H1 (cell line): ENCODE data around the gene PRCD. TPM values are rescaled to one million over a fixed set of nuclear protein-coding genes. Genes with fewer than 3 reads are reported as not detected.
A peak's percentile ranks its signal among the peaks of the same experiment; 100 is the strongest.

Experiments
- CTCF ChIA-PET: fragments of 300-600 bp; sonication (Branson Sonifier 250); formaldehyde crosslinking; loops from one replicate; lab custom pipeline; 2021; ENCODE audit not compliant: partially characterized antibody; lab: Charles Lee
- POLR2A ChIA-PET: fragments of 300-600 bp; sonication (Branson Sonifier 250); formaldehyde crosslinking; loops from one replicate; lab custom pipeline; 2021; ENCODE audit warnings: inconsistent platforms; ENCODE audit not compliant: partially characterized antibody; lab: Charles Lee
- DNase-seq, 2 experiments: peaks; one replicate each; pipeline versions ENCODE4 v3.0.0 to v3.0.0-alpha.2; 2010 to 2022; ENCODE audit warnings: low spot score in 2 of 2, low read depth in 1 of 2, mixed read lengths in 1 of 2
- FAIRE-seq: peaks from 2 replicates; lab custom pipeline; 2011; peaks lifted over from hg19 to GRCh38; lab: Jason Lieb, UNC
- H2AFZ ChIP-seq: 2 replicates; pipeline ENCODE4 v1.8.1; 2012; ENCODE audit warnings: low read length, inconsistent platforms
- H2AK5ac ChIP-seq: 2 replicates; pipeline ENCODE4 v1.6.1; 2013; ENCODE audit warnings: low read depth, low read length
- H2BK120ac ChIP-seq: replicated peaks from 2 replicates; pipeline ENCODE3; 2013; ENCODE audit warnings: low read depth, low read length, inconsistent platforms
- H2BK12ac ChIP-seq: 2 replicates; pipeline ENCODE4 v1.6.1; 2013; ENCODE audit warnings: low read depth, low read length
- H2BK15ac ChIP-seq: 2 replicates; pipeline ENCODE4 v1.6.1; 2013; ENCODE audit warnings: low read length
- H2BK20ac ChIP-seq: 2 replicates; pipeline ENCODE4 v1.6.1; 2013; ENCODE audit warnings: low read length
- H2BK5ac ChIP-seq: 2 replicates; pipeline ENCODE4 v1.6.1; 2013; ENCODE audit warnings: low read depth, low read length
- H3K14ac ChIP-seq: 2 replicates; pipeline ENCODE4 v1.6.1; 2013; ENCODE audit warnings: inconsistent platforms; ENCODE audit not compliant: insufficient read length
- H3K18ac ChIP-seq: 2 replicates; pipeline ENCODE4 v1.6.1; 2013; ENCODE audit warnings: low read length; ENCODE audit errors: extremely low read depth
- H3K23ac ChIP-seq: 2 replicates; pipeline ENCODE4 v1.6.1; 2013; ENCODE audit warnings: inconsistent platforms; ENCODE audit not compliant: insufficient read length
- H3K23me2 ChIP-seq: 2 replicates; pipeline ENCODE4 v1.6.1; 2013; ENCODE audit warnings: low read depth, low read length
- H3K27ac ChIP-seq: 2 replicates; pipeline ENCODE4 v1.6.1; 2011; ENCODE audit warnings: low read depth, low read length, inconsistent platforms
- H3K27me3 ChIP-seq, 4 experiments: replicated peaks in 1 of 4; 1 replicate in 1 of 4; 2 replicates in 3 of 4; pipeline versions ENCODE4 v1.6.1 to v1.8.1; 2011 to 2013; ENCODE audit warnings: low read length in 3 of 4, mild to moderate bottlenecking in 3 of 4, inconsistent platforms in 2 of 4, mixed read lengths in 2 of 4, moderate library complexity in 1 of 4; ENCODE audit not compliant: control insufficient read depth in 3 of 4, insufficient read depth in 3 of 4; ENCODE audit errors: extremely low read depth in 1 of 4
- H3K36me3 ChIP-seq, 4 experiments: 2 replicates each; pipeline versions ENCODE4 v1.6.1 to v1.8.1; 2011 to 2013; ENCODE audit warnings: mild to moderate bottlenecking in 4 of 4, low read length in 3 of 4, moderate library complexity in 2 of 4, control low read depth in 1 of 4, inconsistent platforms in 1 of 4; ENCODE audit not compliant: insufficient read depth in 4 of 4, control insufficient read depth in 2 of 4
- H3K4ac ChIP-seq: replicated peaks from 2 replicates; pipeline ENCODE3; 2013; ENCODE audit warnings: low read length, low read depth, mixed read lengths, inconsistent platforms; ENCODE audit not compliant: insufficient read length
- H3K4me1 ChIP-seq, 4 experiments: replicated peaks in 1 of 4; 1 replicate in 1 of 4; 2 replicates in 3 of 4; pipeline versions ENCODE4 v1.6.1 to v1.8.1; 2011 to 2013; ENCODE audit warnings: low read length in 3 of 4, inconsistent platforms in 2 of 4, mixed read lengths in 1 of 4; ENCODE audit not compliant: insufficient read depth in 4 of 4, control insufficient read depth in 3 of 4
- H3K4me2 ChIP-seq, 2 experiments: 2 replicates each; pipeline versions ENCODE4 v1.6.1 to v1.8.1; 2011 to 2013; ENCODE audit warnings: low read depth in 2 of 2, low read length in 2 of 2, control low read depth in 1 of 2, inconsistent platforms in 1 of 2, mild to moderate bottlenecking in 1 of 2; ENCODE audit not compliant: insufficient read depth in 1 of 2
- H3K4me3 ChIP-seq, 4 experiments: fragments of 200-600, 300-600 bp in 1 of 4; sonication (generic), shearing (Covaris generic), sonication (Bioruptor Twin) in 1 of 4; 2 replicates each; pipeline versions ENCODE4 v1.5.1 to v1.8.1; 2011 to 2016; ENCODE audit warnings: low read length in 4 of 4, low read depth in 3 of 4, control low read depth in 2 of 4, inconsistent platforms in 2 of 4, mild to moderate bottlenecking in 2 of 4, mixed read lengths in 1 of 4, moderate library complexity in 1 of 4; ENCODE audit not compliant: insufficient read depth in 2 of 4; ENCODE audit errors: extremely low read depth in 1 of 4
- H3K56ac ChIP-seq: replicated peaks from 2 replicates; pipeline ENCODE3; 2013; ENCODE audit warnings: low read depth, mild to moderate bottlenecking, mixed read lengths, low read length, inconsistent platforms; ENCODE audit not compliant: insufficient read length
- H3K79me1 ChIP-seq: 2 replicates; pipeline ENCODE4 v1.6.1; 2013; ENCODE audit warnings: low read depth, low read length, control low read depth
- H3K79me2 ChIP-seq, 2 experiments: 2 replicates each; pipeline versions ENCODE4 v1.6.1 to v1.8.1; 2012 to 2013; ENCODE audit warnings: low read length in 2 of 2, mild to moderate bottlenecking in 2 of 2, inconsistent platforms in 1 of 2; ENCODE audit not compliant: insufficient read depth in 2 of 2, control insufficient read depth in 1 of 2
- H3K9ac ChIP-seq, 4 experiments: replicated peaks in 1 of 4; 1 replicate in 1 of 4; 2 replicates in 3 of 4; pipeline versions ENCODE4 v1.6.1 to v1.8.1; 2011 to 2013; ENCODE audit warnings: low read depth in 3 of 4, low read length in 3 of 4, control low read depth in 2 of 4, mild to moderate bottlenecking in 2 of 4, moderate library complexity in 2 of 4, inconsistent platforms in 1 of 4; ENCODE audit errors: extremely low read depth in 1 of 4
- H3K9me3 ChIP-seq, 2 experiments: 2 replicates each; pipeline versions ENCODE4 v1.6.1 to v1.8.1; 2012 to 2013; ENCODE audit warnings: mild to moderate bottlenecking in 2 of 2, moderate library complexity in 2 of 2, control low read depth in 1 of 2, inconsistent platforms in 1 of 2, low read depth in 1 of 2, low read length in 1 of 2, mixed read lengths in 1 of 2; ENCODE audit not compliant: insufficient read depth in 2 of 2
- H4K20me1 ChIP-seq, 2 experiments: replicated peaks in 1 of 2; 2 replicates each; pipeline versions ENCODE3 to v1.8.1; 2011 to 2013; ENCODE audit warnings: inconsistent platforms in 2 of 2, low read length in 2 of 2, mild to moderate bottlenecking in 1 of 2; ENCODE audit not compliant: insufficient read depth in 2 of 2, control insufficient read depth in 1 of 2
- H4K5ac ChIP-seq: 2 replicates; pipeline ENCODE4 v1.6.1; 2013; ENCODE audit warnings: low read length, low read depth, mixed read lengths, inconsistent platforms; ENCODE audit not compliant: insufficient read length
- H4K8ac ChIP-seq: 2 replicates; pipeline ENCODE4 v1.8.0; 2013; ENCODE audit warnings: mild to moderate bottlenecking, moderate library complexity, low read length, inconsistent platforms; ENCODE audit not compliant: insufficient read depth; ENCODE audit errors: extremely low read depth
- H4K91ac ChIP-seq: replicated peaks from 2 replicates; pipeline ENCODE3; 2013; ENCODE audit warnings: low read length, mixed read lengths, inconsistent platforms; ENCODE audit not compliant: insufficient read length
- GTF2F1 ChIP-seq: IDR thresholded peaks from 2 replicates; pipeline ENCODE4 v1.6.1; 2012; ENCODE audit warnings: low read depth, low read length, improper control_type of control experiment, borderline replicate concordance
- JUN ChIP-seq: IDR thresholded peaks from 2 replicates; pipeline ENCODE4 v1.6.1; 2011; ENCODE audit warnings: low read depth, mild to moderate bottlenecking, improper control_type of control experiment, low read length
- POLR2A ChIP-seq, 2 experiments: IDR thresholded peaks; 1 replicate in 1 of 2; 2 replicates in 1 of 2; pipeline ENCODE4 v1.6.1; 2011; ENCODE audit warnings: low read depth in 2 of 2, low read length in 2 of 2, mild to moderate bottlenecking in 2 of 2; ENCODE audit errors: control extremely low read depth in 1 of 2
- POLR2AphosphoS5 ChIP-seq: IDR thresholded peaks from 2 replicates; pipeline ENCODE4 v1.6.1; 2011; ENCODE audit warnings: low read depth, low read length
- RAD21 ChIP-seq, 2 experiments: IDR thresholded peaks in 1 of 2; conservative IDR thresholded peaks in 1 of 2; 2 replicates each; pipeline ENCODE4 v1.6.1; 2011; ENCODE audit warnings: low read depth in 2 of 2, low read length in 2 of 2, improper control_type of control experiment in 1 of 2, inconsistent platforms in 1 of 2, mild to moderate bottlenecking in 1 of 2, moderate library complexity in 1 of 2
- YY1 ChIP-seq: IDR thresholded peaks from 2 replicates; pipeline ENCODE4 v1.6.1; 2011; ENCODE audit warnings: low read depth, mild to moderate bottlenecking, low read length
- WGBS, 2 experiments: shearing (Covaris generic) in 1 of 2; methylation state at CpG; one replicate each; pipeline versions ENCODE4 v1.1.6 to v1.1.7; 2013 to 2015; ENCODE audit warnings: low lambda C conversion rate in 2 of 2, mixed read lengths in 2 of 2, inconsistent platforms in 1 of 2, low coverage in 1 of 2, missing lambda C conversion rate in 1 of 2; ENCODE audit not compliant: insufficient replicate concordance in 2 of 2, insufficient coverage in 1 of 2, insufficient read length in 1 of 2; ENCODE audit errors: extremely low coverage in 1 of 2, missing lambda C conversion rate in 1 of 2; 5-methylcytosine and 5-hydroxymethylcytosine counted together
- polyA plus RNA-seq, 7 experiments: library from polyadenylated mRNA; depleted of rRNA in 3 of 7; stranded (reverse) in 5 of 7; unstranded in 2 of 7; fragments of >200 nt in 5 of 7; fragments of 200-250 nt in 2 of 7; gene quantifications; 1 replicate in 5 of 7; 2 replicates in 1 of 7; 4 replicates in 1 of 7; pipeline versions ENCODE4 v1.2.1 to v1.2.3, GENCODE V29; 2011 to 2013; ENCODE audit warnings: missing spikeins in 2 of 7, mixed read lengths in 2 of 7
- total RNA-seq: library from RNA; stranded (reverse); fragmentation: NEBNext Ultra II Directional; extraction: Animal tissue kit (Norgen Biotek cat#: 25700); gene quantifications from 2 replicates; pipeline ENCODE4 v1.2.1, GENCODE V29; 2021
- TF ChIP-seq, protein P1 (sequence below), 3 experiments: IDR thresholded peaks; 1 replicate in 2 of 3; 2 replicates in 1 of 3; pipeline versions ENCODE4 v1.5.1 to v1.6.1; 2011; ENCODE audit warnings: low read length in 3 of 3, mild to moderate bottlenecking in 3 of 3, inconsistent platforms in 2 of 3, low read depth in 1 of 3, moderate library complexity in 1 of 3; ENCODE audit not compliant: insufficient read depth in 1 of 3; ENCODE audit errors: control extremely low read depth in 1 of 3

PRCD gene
- total and polyA plus RNA-seq, 2 of the 8 experiments (the other 6 are each of a cell fraction or from before 2014, with no cell fraction given), result 0.77 to 2.1 TPM

DNA sequence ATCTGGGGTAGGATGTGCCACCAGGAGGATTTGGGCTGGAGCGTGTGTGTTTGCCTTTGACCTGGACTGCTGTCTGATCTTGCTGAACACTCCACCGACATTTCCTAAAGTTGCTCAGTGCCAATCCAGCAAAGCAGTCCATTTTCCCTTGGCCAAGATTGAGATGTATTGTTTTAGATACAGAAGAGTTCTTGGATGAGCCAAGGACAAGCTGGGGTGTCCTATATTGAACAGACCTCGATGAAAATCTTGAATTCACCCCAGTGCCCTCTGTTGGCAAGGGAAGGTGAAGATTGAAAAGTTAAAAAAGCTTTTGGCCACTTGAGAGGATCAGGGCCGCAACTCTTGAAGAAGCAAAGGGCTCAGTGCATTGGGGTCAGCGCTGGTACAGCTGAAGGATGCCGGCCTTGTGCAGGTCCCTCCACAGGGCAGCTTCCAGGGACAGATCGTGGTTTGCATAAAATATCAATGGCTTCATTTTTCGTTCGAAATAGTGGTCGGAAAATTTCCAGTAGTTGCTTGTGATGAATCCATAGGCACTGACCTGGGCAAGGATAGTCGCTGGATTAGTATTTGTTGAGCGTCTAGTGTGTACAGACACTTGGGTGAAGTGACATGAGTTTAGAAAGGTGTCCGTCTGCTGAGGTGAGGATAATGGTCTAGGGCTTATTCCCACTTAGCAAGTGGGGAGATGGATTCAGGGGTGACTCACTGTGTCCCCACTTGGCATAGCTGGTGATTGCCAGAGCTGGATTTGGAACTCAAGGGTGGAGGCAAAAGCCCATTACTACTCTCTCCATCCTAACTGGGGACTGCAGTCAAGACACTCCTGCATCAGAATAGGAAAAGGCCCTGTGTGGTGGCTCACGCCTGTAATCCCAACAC, 26.1 kb downstream of the PRCD start:
- Histone ChIP-seq H2AK5ac (no peak overlapping the region), H3K79me2 (peaks cover 0 to 19% of the 10 kb centered on the region in 2 experiments; a peak in 3 of 4 replicates), H2BK120ac (no peak overlapping the region), H3K9ac (no peak overlapping the region), H2BK12ac (no peak overlapping the region), H4K5ac (no peak overlapping the region), H3K4me1 (peaks cover 0 to 21% (median 5%) of the 10 kb centered on the region in 4 experiments; a peak in 6 of 7 replicates), H2BK5ac (no peak overlapping the region), H4K8ac (no peak overlapping the region; the same call in 1 of the 2 replicates), H2BK15ac (no peak overlapping the region), H3K14ac (no peak overlapping the region), H4K20me1 (peaks cover 32 to 35% of the 10 kb centered on the region in 2 experiments), H3K23me2 (no peaks in the 10 kb centered on the region; the same call in 1 of the 2 replicates), H3K23ac (no peak overlapping the region), H2AFZ (no peak overlapping the region), H3K4me3 (no peak overlapping the region), H3K18ac (no peak overlapping the region), H4K91ac (no peak overlapping the region), H3K56ac (no peak overlapping the region), H3K27me3 (no peaks in the 10 kb centered on the region; a peak in 1 of 7 replicates), H3K79me1 (peaks cover 10% of the 10 kb centered on the region), H3K4me2 (no peak overlapping the region), H3K9me3 (no peaks in the 10 kb centered on the region), H3K36me3 (peaks cover 22 to 50% (median 37%) of the 10 kb centered on the region in 4 experiments), H3K4ac (no peak overlapping the region), H3K27ac (peak overlapping the region; percentile 29; the same call in 1 of the 2 replicates), H2BK20ac (no peak overlapping the region)
- TF ChIP-seq, protein P1, sequence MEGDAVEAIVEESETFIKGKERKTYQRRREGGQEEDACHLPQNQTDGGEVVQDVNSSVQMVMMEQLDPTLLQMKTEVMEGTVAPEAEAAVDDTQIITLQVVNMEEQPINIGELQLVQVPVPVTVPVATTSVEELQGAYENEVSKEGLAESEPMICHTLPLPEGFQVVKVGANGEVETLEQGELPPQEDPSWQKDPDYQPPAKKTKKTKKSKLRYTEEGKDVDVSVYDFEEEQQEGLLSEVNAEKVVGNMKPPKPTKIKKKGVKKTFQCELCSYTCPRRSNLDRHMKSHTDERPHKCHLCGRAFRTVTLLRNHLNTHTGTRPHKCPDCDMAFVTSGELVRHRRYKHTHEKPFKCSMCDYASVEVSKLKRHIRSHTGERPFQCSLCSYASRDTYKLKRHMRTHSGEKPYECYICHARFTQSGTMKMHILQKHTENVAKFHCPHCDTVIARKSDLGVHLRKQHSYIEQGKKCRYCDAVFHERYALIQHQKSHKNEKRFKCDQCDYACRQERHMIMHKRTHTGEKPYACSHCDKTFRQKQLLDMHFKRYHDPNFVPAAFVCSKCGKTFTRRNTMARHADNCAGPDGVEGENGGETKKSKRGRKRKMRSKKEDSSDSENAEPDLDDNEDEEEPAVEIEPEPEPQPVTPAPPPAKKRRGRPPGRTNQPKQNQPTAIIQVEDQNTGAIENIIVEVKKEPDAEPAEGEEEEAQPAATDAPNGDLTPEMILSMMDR (IDR thresholded peaks at IDR 0.05; ENCODE audit: control extremely low read depth in 1 of 3, insufficient read depth in 1 of 3, low read depth in 1 of 3, low read length in 3 of 3), result peak in 1 of 3 experiments; percentile 14; a peak in 1 of 4 replicates
- TF ChIP-seq POLR2AphosphoS5 (peak; percentile 41), RAD21 (IDR thresholded peaks at IDR 0.05 in 1 of 2, conservative IDR thresholded peaks at IDR 0.05 in 1 of 2; ENCODE audit: low read depth in 2 of 2, low read length in 2 of 2) (peak in 1 of 2 experiments; percentile 17; a peak in 2 of 4 replicates), JUN (no peak), GTF2F1 (no peak), YY1 (no peak), POLR2A (IDR thresholded peaks at IDR 0.05; ENCODE audit: control extremely low read depth in 1 of 2, low read depth in 2 of 2, low read length in 2 of 2) (peak in 1 of 2 experiments; percentile 15)
- ChIA-PET POLR2A (interaction anchor here (0.7 to 7.7 kb wide), 24 partner anchors 7 to 118 kb away, joined by 3 to 133 read pairs (median 4); partner anchors contain the start of genes PRCD and ST6GALNAC2), CTCF (interaction anchor here (0.8 to 9.3 kb wide), 20 partner anchors 9 to 704 kb away, joined by 3 to 71 read pairs (median 4); no protein-coding TSS in a partner anchor)
- FAIRE-seq (no peak), DNase-seq (no peak)
- WGBS, 2 experiments, result 92% methylated on average over 14 of the region's 14 CpGs; no CpG with 5 or more reads in 1 of the 2 experiments
